ENCODE results near the gene FAM171A2.

The FAM171A2 gene

GRCh38 chr17:44361292-44362260 lies 2.1 kb downstream of the FAM171A2 start:
- no peak for DNase-seq (ENCODE audit: low spot score)

GRCh38 chr17:44360826-44361225 lies 2.8 kb downstream of the FAM171A2 start:
- DNase-seq (ENCODE audit: low spot score): no peak

GRCh38 chr17:44360144-44360533 lies 3.5 kb downstream of the FAM171A2 start:
- DNase-seq (ENCODE audit: low spot score): no peak

GRCh38 chr17:44359458-44360143 lies 4.1 kb downstream of the FAM171A2 start:
- DNase-seq (ENCODE audit: low spot score): no peak

- no peak for DNase-seq (ENCODE audit: low spot score)
Measured at GRCh38 chr17:44359006-44359405, 4.6 kb downstream of the FAM171A2 start.

DNA sequence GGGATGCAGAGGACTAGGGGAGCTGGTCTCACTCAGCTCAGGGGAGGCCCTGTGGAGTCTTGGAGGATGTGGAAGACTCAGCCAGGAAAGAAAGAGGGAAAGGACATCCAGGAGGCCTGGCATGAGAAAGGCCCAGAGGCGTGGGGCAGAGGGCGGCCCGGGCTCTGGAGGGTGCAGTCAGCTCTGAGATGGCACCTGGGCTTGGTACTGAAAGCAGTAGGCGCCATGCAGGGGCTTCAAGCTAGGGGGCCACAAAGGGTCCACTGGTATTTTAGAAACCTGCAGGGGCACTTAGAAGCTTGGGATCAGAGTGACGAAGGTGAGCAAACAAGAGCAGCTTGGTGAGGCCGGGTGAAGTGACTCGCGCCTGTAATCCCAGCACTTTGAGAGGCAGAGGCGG lies 5.6 kb downstream of the FAM171A2 start:
- DNase-seq (ENCODE audit: low spot score): no peak

- no peak for DNase-seq (ENCODE audit: low spot score)
Measured at GRCh38 chr17:44356241-44356640, 7.4 kb downstream of the FAM171A2 start.

- no peak for DNase-seq (ENCODE audit: low spot score)
Measured at GRCh38 chr17:44355642-44356099, 8.0 kb downstream of the FAM171A2 start.

GRCh38 chr17:44354582-44355561 lies 8.8 kb downstream of the FAM171A2 start:
- DNase-seq (ENCODE audit: low spot score): peak; percentile 66

DNA sequence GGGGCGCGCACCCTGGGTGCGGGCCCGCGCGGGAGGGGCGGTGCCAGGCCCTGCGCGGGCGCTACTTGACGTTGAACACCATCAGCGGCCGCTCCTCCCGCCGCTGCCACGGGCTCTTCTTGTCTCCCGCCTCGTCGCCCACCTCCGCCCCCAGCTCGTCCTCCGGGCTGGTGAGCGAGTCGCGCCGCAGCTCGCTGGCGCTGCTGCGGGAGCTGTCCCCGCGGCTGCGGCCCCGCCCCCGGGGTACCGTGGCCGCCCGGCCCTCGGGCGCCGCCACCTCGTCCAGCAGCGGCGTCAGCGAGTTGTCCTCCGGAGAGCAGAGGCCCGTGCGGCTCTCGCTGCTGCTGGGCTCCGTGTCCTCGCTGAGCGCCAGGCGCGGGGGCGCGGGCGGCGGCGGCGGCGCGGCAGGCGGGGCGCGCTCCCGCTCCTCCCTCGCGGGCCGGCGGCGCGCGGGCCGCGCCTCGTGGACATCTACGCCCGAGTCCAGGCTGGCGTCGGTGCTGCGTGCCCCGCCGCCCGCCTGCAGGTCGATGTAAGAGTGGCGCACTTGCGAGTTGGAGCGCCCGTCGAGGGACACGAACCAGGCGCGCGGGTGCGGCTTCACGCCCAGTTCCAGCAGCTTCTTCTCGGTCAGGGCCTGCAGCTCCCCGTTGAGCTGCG lies 9.9 kb downstream of the FAM171A2 start:
- peak; percentile 72 for DNase-seq (ENCODE audit: low spot score)

DNA sequence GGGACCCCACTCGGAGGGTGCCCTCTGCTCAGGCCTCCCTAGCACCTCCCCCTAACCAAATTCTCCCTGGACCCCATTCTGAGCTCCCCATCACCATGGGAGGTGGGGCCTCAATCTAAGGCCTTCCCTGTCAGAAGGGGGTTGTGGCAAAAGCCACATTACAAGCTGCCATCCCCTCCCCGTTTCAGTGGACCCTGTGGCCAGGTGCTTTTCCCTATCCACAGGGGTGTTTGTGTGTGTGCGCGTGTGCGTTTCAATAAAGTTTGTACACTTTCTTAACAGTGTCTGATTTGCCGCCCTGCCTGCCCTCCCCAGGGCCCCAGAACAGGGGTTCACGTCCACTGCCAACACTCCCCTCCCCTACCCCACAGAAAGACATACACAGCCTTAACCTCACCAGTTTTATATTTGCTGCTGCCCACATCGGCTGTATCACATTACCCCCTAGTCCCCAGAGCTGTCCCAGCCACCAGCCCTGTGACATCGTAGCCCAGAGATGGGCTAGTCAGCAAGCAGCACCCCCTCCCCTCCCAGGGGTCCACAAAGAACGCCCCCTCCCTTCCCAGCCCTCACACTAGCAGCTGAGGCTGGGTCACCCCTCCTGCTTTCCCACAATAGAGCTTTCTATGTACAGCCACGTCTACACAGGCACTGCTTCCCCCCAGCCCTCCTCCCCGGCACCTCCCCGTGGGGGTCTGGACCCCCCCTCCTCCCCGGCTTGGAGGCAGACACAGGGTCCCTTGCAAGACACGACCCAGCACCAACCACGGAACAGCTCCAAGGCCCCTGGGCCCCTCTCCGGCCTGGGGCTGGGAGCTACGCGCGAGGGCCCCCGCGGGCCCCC lies 10.6 kb downstream of the FAM171A2 start:
- no peak for DNase-seq (ENCODE audit: low spot score)

DNA sequence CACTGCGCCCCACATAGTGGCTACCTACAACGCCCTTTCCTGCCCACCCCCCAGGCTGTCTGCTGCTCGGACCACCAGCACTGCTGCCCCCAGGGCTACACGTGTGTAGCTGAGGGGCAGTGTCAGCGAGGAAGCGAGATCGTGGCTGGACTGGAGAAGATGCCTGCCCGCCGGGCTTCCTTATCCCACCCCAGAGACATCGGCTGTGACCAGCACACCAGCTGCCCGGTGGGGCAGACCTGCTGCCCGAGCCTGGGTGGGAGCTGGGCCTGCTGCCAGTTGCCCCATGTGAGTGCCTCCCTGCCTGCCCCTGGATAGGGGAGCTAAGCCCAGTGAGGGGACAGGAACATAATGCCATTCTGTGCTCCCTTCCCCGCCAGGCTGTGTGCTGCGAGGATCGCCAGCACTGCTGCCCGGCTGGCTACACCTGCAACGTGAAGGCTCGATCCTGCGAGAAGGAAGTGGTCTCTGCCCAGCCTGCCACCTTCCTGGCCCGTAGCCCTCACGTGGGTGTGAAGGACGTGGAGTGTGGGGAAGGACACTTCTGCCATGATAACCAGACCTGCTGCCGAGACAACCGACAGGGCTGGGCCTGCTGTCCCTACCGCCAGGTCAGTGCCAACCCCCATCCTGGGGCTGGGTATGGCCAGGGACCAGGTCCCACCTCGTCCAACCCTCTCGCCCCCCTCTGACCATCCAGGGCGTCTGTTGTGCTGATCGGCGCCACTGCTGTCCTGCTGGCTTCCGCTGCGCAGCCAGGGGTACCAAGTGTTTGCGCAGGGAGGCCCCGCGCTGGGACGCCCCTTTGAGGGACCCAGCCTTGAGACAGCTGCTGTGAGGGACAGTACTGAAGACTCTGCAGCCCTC lies 11.5 kb downstream of the FAM171A2 start:
- no peak for DNase-seq (ENCODE audit: low spot score)

- DNase-seq (ENCODE audit: low spot score): no peak
Measured at GRCh38 chr17:44351464-44351863, 12.2 kb downstream of the FAM171A2 start.

GRCh38 chr17:44350733-44351226 lies 12.9 kb downstream of the FAM171A2 start:
- DNase-seq (ENCODE audit: low spot score): peak; percentile 83

DNA sequence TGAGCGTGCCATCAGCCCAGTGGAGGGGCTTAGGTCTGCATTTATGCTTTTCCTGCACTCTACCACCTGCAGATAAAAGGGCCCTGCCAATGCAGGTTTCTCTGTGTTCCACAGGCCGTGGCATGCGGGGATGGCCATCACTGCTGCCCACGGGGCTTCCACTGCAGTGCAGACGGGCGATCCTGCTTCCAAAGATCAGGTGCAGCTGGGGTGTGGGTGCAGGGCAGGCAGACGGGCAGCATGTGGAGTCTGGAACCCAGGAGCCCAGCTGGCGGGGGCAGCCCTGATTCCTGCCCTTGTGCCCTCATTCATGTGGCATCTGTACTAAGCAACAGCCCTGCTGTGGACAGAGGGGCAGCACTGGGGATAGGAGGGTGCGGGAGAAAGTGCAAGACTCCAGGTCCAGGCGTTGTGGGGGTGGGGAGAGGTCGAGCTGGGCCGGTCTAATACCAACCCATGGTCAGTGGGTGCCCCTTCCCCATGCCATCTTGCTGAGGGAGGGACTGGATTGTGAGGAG lies 14.0 kb downstream of the FAM171A2 start:
- no peak for DNase-seq (ENCODE audit: low spot score)

DNA sequence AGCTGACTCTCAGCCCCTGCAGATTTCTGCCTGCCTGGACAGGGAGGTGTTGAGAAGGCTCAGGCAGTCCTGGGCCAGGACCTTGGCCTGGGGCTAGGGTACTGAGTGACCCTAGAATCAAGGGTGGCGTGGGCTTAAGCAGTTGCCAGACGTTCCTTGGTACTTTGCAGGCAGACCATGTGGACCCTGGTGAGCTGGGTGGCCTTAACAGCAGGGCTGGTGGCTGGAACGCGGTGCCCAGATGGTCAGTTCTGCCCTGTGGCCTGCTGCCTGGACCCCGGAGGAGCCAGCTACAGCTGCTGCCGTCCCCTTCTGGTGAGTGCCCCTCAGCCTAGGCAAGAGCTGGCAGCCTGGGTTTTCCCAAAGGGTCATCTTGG lies 14.7 kb downstream of the FAM171A2 start:
- no peak for DNase-seq (ENCODE audit: low spot score)

GRCh38 chr17:44348234-44348987 lies 15.2 kb downstream of the FAM171A2 start:
- peak; percentile 71 for DNase-seq (ENCODE audit: low spot score)
